Measurements from ENCODE around the gene WDR59. TPM values are rescaled to one million over a fixed set of nuclear protein-coding genes. Genes with fewer than 3 reads are reported as not detected.

Gene WDR59
- total RNA-seq, 1 experiment from 2014 or later: 22.1 TPM

- no peak for DNase-seq (ENCODE audit: low read depth)
Measured at GRCh38 chr16:74903901-74904678, 80.8 kb downstream of the WDR59 start.

- DNase-seq (ENCODE audit: low read depth): no peak
Measured at GRCh38 chr16:74903120-74903519, 81.8 kb downstream of the WDR59 start.

GRCh38 chr16:74902161-74902560, 82.8 kb downstream of the WDR59 start:
- no peak for DNase-seq (ENCODE audit: low read depth)

- DNase-seq (ENCODE audit: low read depth): no peak
Measured at GRCh38 chr16:74901606-74902005, 83.3 kb downstream of the WDR59 start.

GRCh38 chr16:74899816-74900215, 85.1 kb downstream of the WDR59 start:
- no peak for DNase-seq (ENCODE audit: low read depth)

GRCh38 chr16:74898659-74899058, 86.3 kb downstream of the WDR59 start:
- DNase-seq (ENCODE audit: low read depth): no peak

- peak; percentile 77 for DNase-seq (ENCODE audit: low read depth)
Measured at GRCh38 chr16:74896389-74897370, 88.2 kb downstream of the WDR59 start.

GRCh38 chr16:74893541-74893940, 91.4 kb downstream of the WDR59 start:
- no peak for DNase-seq (ENCODE audit: low read depth)

GRCh38 chr16:74892574-74893461, 92.1 kb downstream of the WDR59 start:
- DNase-seq (ENCODE audit: low read depth): no peak

- no peak for DNase-seq (ENCODE audit: low read depth)
Measured at GRCh38 chr16:74888888-74889287, 96.0 kb downstream of the WDR59 start.

GRCh38 chr16:74888232-74888862, 96.6 kb downstream of the WDR59 start:
- no peak for DNase-seq (ENCODE audit: low read depth)

- DNase-seq (ENCODE audit: low read depth): no peak
Measured at GRCh38 chr16:74887084-74887483, 97.8 kb downstream of the WDR59 start.

GRCh38 chr16:74877706-74878105, 107.2 kb downstream of the WDR59 start:
- no peak for DNase-seq (ENCODE audit: low read depth)

GRCh38 chr16:74874912-74875546, 109.9 kb downstream of the WDR59 start:
- DNase-seq (ENCODE audit: low read depth): no peak

GRCh38 chr16:74874123-74874522, 110.8 kb downstream of the WDR59 start:
- no peak for DNase-seq (ENCODE audit: low read depth)

GRCh38 chr16:74872302-74872701, 112.6 kb downstream of the WDR59 start:
- DNase-seq (ENCODE audit: low read depth): no peak

GRCh38 chr16:74871608-74872007, 113.3 kb downstream of the WDR59 start:
- no peak for DNase-seq (ENCODE audit: low read depth)

GRCh38 chr16:74868501-74868900, 116.4 kb downstream of the WDR59 start:
- peak; percentile 91 for DNase-seq (ENCODE audit: low read depth)

GRCh38 chr16:74868035-74868434, 116.9 kb downstream of the WDR59 start:
- no peak for DNase-seq (ENCODE audit: low read depth)

- DNase-seq (ENCODE audit: low read depth): no peak
Measured at GRCh38 chr16:74867281-74867849, 117.6 kb downstream of the WDR59 start.

All from HT1080 (cell line).